OCI-LY1 (cell line): ENCODE data around the gene NR6A1.

Experiments used
- EZH2 ChIP-seq: fragments of 200-600 bp; sonication (generic), shearing (Covaris generic); IDR thresholded peaks from 2 replicates; pipeline ENCODE4 v1.8.0; 2017; ENCODE audit warnings: borderline replicate concordance, mixed run types, mild to moderate bottlenecking, antibody characterized with exemption, low read length, moderate library complexity, mixed read lengths
- TF ChIP-seq, protein P1 (sequence below): fragments of 200-600 bp; sonication (generic), shearing (Covaris generic); IDR thresholded peaks from 2 replicates; pipeline ENCODE4 v1.5.1; 2017; ENCODE audit warnings: mild to moderate bottlenecking, antibody characterized with exemption, low read length, moderate library complexity, mixed read lengths

GRCh38 chr9:124544535-124544934 lies 226.6 kb downstream of the NR6A1 start:
- no peak for TF ChIP-seq EZH2
- TF ChIP-seq, protein P1, sequence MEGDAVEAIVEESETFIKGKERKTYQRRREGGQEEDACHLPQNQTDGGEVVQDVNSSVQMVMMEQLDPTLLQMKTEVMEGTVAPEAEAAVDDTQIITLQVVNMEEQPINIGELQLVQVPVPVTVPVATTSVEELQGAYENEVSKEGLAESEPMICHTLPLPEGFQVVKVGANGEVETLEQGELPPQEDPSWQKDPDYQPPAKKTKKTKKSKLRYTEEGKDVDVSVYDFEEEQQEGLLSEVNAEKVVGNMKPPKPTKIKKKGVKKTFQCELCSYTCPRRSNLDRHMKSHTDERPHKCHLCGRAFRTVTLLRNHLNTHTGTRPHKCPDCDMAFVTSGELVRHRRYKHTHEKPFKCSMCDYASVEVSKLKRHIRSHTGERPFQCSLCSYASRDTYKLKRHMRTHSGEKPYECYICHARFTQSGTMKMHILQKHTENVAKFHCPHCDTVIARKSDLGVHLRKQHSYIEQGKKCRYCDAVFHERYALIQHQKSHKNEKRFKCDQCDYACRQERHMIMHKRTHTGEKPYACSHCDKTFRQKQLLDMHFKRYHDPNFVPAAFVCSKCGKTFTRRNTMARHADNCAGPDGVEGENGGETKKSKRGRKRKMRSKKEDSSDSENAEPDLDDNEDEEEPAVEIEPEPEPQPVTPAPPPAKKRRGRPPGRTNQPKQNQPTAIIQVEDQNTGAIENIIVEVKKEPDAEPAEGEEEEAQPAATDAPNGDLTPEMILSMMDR, result no peak
